ENCODE data around the gene SPON1. TPM values are rescaled to one million over a fixed set of nuclear protein-coding genes. Genes with fewer than 3 reads are reported as not detected.
"Not testable (repeated sequence)": the region's sequence is repeated elsewhere in the genome, so short reads cannot be mapped to it uniquely, and the experiment has no call there.

The SPON1 gene
- polyA plus RNA-seq, 1 donor, result 76.3 TPM

- DNase-seq, result no peak
Observed at GRCh38 chr11:13974631-13975030, 12.1 kb downstream of the SPON1 start.

GRCh38 chr11:13983081-13983751 lies 20.7 kb downstream of the SPON1 start:
- no peak for DNase-seq

GRCh38 chr11:13984616-13985450 lies 22.3 kb downstream of the SPON1 start:
- no peak for DNase-seq

- DNase-seq, result not testable (repeated sequence)
Observed at GRCh38 chr11:13986695-13987094, 24.2 kb downstream of the SPON1 start.

- peak; percentile 20 for DNase-seq
Observed at GRCh38 chr11:13992158-13992856, 29.8 kb downstream of the SPON1 start.

- DNase-seq, result no peak
Observed at GRCh38 chr11:13993096-13993765, 30.7 kb downstream of the SPON1 start.

GRCh38 chr11:13997881-13998280 lies 35.4 kb downstream of the SPON1 start:
- no peak for DNase-seq

GRCh38 chr11:13999704-14000103 lies 37.2 kb downstream of the SPON1 start:
- DNase-seq, result no peak

- DNase-seq, result no peak
Observed at GRCh38 chr11:14001597-14001996, 39.1 kb downstream of the SPON1 start.

- no peak for DNase-seq
Observed at GRCh38 chr11:14007566-14007965, 45.0 kb downstream of the SPON1 start.

- DNase-seq, result no peak
Observed at GRCh38 chr11:14010665-14011064, 48.1 kb downstream of the SPON1 start.

GRCh38 chr11:14012846-14013245 lies 50.3 kb downstream of the SPON1 start:
- no peak for DNase-seq

- DNase-seq, result no peak
Observed at GRCh38 chr11:14015711-14016110, 53.2 kb downstream of the SPON1 start.

- no peak for DNase-seq
Observed at GRCh38 chr11:14018441-14018840, 55.9 kb downstream of the SPON1 start.

GRCh38 chr11:14021738-14022137 lies 59.2 kb downstream of the SPON1 start:
- no peak for DNase-seq

- no peak for DNase-seq
Observed at GRCh38 chr11:14022251-14022650, 59.7 kb downstream of the SPON1 start.

GRCh38 chr11:14022821-14023220 lies 60.3 kb downstream of the SPON1 start:
- DNase-seq, result no peak

- no peak for DNase-seq
Observed at GRCh38 chr11:14026961-14027360, 64.4 kb downstream of the SPON1 start.

- DNase-seq, result no peak
Observed at GRCh38 chr11:14027525-14027924, 65.0 kb downstream of the SPON1 start.

- no peak for DNase-seq
Observed at GRCh38 chr11:14029440-14029839, 66.9 kb downstream of the SPON1 start.

- DNase-seq, result no peak
Observed at GRCh38 chr11:14029971-14030920, 67.7 kb downstream of the SPON1 start.

Measured in left kidney (tissue), 2 donors.